Type B pancreatic cell (in vitro differentiated cells): ENCODE results near the gene ZDHHC8. TPM values are rescaled to one million over a fixed set of nuclear protein-coding genes. Genes with fewer than 3 reads are reported as not detected.

Experiments
- DNase-seq: peaks from one replicate; pipeline ENCODE4 v3.0.0; 2021; ENCODE audit warnings: mixed read lengths; ENCODE audit not compliant: unreplicated experiment; ENCODE audit errors: extremely low spot score
- H3K27ac Mint-ChIP-seq: 2 replicates; pipeline ENCODE4 v1.8.0; 2021; ENCODE audit warnings: mild to moderate bottlenecking, mixed read lengths
- H3K27me3 Mint-ChIP-seq: 2 replicates; pipeline ENCODE4 v1.8.0; 2021; ENCODE audit warnings: mixed read lengths
- H3K36me3 Mint-ChIP-seq: 2 replicates; pipeline ENCODE4 v1.8.0; 2021; ENCODE audit warnings: mixed read lengths
- H3K4me1 Mint-ChIP-seq: one replicate; pipeline ENCODE4 v1.8.0; 2021; ENCODE audit warnings: mixed read lengths; ENCODE audit not compliant: unreplicated experiment
- H3K4me3 Mint-ChIP-seq: 2 replicates; pipeline ENCODE4 v1.8.0; 2021; ENCODE audit warnings: mild to moderate bottlenecking, mixed read lengths
- H3K9me3 Mint-ChIP-seq: 2 replicates; pipeline ENCODE4 v1.8.0; 2021; ENCODE audit warnings: mixed read lengths
- CTCF ChIP-seq: fragments of 200-600 bp; sonication (generic); conservative IDR thresholded peaks from 2 replicates; pipeline ENCODE4 v1.5.0; 2021; ENCODE audit warnings: antibody characterized with exemption, mild to moderate bottlenecking
- total RNA-seq: library from RNA; stranded (reverse); gene quantifications from 2 replicates; pipeline ENCODE4 v1.2.1, GENCODE V29; 2021; ENCODE audit warnings: low replicate concordance

The ZDHHC8 gene
- total RNA-seq, 1 donor from 2014 or later, result 73.6 TPM

- Mint-ChIP-seq H3K36me3 (no peaks in the 10 kb centered on the region), H3K27me3 (peaks cover 6% of the 10 kb centered on the region), H3K9me3 (no peaks in the 10 kb centered on the region), H3K4me3 (no peak overlapping the region), H3K27ac (no peak overlapping the region), H3K4me1 (no peaks in the 10 kb centered on the region)
- TF ChIP-seq CTCF, result peak; percentile 31
- DNase-seq, result no peak
Measured at GRCh38 chr22:20186183-20186870, 54.7 kb downstream of the ZDHHC8 start.

- Mint-ChIP-seq H3K27me3 (peaks cover 6% of the 10 kb centered on the region), H3K4me3 (no peak overlapping the region), H3K9me3 (no peaks in the 10 kb centered on the region), H3K27ac (no peak overlapping the region), H3K4me1 (no peaks in the 10 kb centered on the region), H3K36me3 (no peaks in the 10 kb centered on the region)
- DNase-seq, result no peak
- no peak for TF ChIP-seq CTCF
Measured at GRCh38 chr22:20186871-20187546, 55.4 kb downstream of the ZDHHC8 start.

- H3K4me1 Mint-ChIP-seq, result no peaks in the 10 kb centered on the region
- no peaks in the 10 kb centered on the region for H3K36me3 Mint-ChIP-seq
- TF ChIP-seq CTCF, result no peak
- no peak overlapping the region for H3K4me3 Mint-ChIP-seq
- DNase-seq, result no peak
- no peak overlapping the region for H3K27ac Mint-ChIP-seq
- no peaks in the 10 kb centered on the region for H3K9me3 Mint-ChIP-seq
- peaks cover 6% of the 10 kb centered on the region for H3K27me3 Mint-ChIP-seq
Measured at GRCh38 chr22:20187777-20188566, 56.4 kb downstream of the ZDHHC8 start.

- TF ChIP-seq CTCF, result no peak
- Mint-ChIP-seq H3K9me3 (no peaks in the 10 kb centered on the region), H3K27me3 (peaks cover 6% of the 10 kb centered on the region), H3K4me1 (no peaks in the 10 kb centered on the region), H3K27ac (no peak overlapping the region), H3K4me3 (no peak overlapping the region), H3K36me3 (no peaks in the 10 kb centered on the region)
- DNase-seq, result no peak
Measured at GRCh38 chr22:20188567-20188877, 56.9 kb downstream of the ZDHHC8 start.

GRCh38 chr22:20191000-20191515 is 59.5 kb downstream of the ZDHHC8 start:
- Mint-ChIP-seq H3K9me3 (no peaks in the 10 kb centered on the region), H3K36me3 (no peaks in the 10 kb centered on the region), H3K4me1 (no peaks in the 10 kb centered on the region), H3K27me3 (peaks cover under 1% of the 10 kb centered on the region), H3K4me3 (no peak overlapping the region), H3K27ac (no peak overlapping the region)
- DNase-seq, result no peak
- TF ChIP-seq CTCF, result no peak
